Activated CD8-positive, alpha-beta memory T cell treated with anti-CD3 and anti-CD28 coated beads, Interleukin-2, amount 50 U/mL, for 1 hour (primary cell): ENCODE data around the gene DBET.
"Not testable (repeated sequence)": the region's sequence is repeated elsewhere in the genome, so short reads cannot be mapped to it uniquely, and the experiment has no call there.

Experiments used
- DNase-seq: peaks from one replicate; pipeline ENCODE4 v3.0.0-alpha.2; 2020; ENCODE audit errors: extremely low read depth

Gene DBET

DNA sequence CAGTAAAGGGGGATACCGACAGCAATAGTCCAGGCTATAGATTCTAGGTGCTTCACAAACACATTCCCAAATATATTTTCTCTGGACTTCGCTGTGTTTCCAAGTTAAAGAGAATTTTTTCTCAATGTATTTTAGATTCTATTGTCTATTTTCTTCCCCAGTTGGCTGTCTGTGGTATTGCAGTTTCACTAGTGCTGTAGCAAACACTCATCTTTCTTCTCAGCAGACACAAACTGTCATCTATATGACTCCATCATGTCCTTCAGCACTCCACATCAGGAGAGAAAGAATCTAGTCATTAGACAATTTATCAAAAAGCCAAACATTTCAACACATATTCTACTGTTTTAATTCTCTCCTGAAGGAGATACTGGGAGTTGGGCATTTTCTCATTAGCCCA is at the start of gene DBET:
Gene DBET (plus strand): TSS at position 161 of the 400 bp plus-strand sequence.
- DNase-seq: not testable (repeated sequence)

DNA sequence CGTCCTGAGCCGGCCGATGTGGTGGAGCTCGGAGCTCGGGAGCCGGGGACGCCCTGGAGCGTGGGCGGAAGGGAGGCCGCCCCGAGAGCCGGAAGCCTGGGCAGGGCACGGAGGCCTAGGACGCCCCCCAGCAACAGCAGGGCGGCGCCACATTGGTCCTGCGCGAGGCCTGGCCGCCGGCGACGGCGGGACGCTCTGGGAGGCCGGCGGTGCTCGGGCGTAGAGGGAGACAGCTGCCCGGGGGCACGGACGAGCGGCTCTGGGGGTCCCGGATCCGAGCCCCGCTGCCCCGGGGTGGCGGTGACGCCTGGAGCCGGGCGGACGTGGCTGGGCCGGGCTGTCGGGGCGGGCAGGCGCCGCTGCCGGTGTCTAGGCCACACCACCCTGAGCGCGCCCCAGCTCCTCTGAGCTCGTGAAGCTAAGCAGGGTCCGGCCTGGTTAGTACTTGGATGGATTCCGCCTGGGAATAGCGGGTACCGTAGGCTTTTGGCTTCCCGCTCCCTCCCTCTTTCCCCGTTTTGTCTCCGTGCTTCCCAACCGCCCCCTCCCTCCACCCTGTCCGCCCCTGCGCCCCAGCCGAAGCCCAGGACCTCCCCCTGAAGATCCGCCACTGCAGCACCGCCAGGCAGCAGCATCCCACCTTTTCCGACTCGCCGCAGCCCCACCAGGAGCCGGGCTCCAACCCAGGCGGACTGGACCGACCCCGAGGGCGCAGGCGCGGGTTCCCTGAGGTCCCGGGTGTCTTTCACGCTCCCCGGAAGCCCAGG is 49.3 kb upstream of the DBET start:
- no peak for DNase-seq

DNA sequence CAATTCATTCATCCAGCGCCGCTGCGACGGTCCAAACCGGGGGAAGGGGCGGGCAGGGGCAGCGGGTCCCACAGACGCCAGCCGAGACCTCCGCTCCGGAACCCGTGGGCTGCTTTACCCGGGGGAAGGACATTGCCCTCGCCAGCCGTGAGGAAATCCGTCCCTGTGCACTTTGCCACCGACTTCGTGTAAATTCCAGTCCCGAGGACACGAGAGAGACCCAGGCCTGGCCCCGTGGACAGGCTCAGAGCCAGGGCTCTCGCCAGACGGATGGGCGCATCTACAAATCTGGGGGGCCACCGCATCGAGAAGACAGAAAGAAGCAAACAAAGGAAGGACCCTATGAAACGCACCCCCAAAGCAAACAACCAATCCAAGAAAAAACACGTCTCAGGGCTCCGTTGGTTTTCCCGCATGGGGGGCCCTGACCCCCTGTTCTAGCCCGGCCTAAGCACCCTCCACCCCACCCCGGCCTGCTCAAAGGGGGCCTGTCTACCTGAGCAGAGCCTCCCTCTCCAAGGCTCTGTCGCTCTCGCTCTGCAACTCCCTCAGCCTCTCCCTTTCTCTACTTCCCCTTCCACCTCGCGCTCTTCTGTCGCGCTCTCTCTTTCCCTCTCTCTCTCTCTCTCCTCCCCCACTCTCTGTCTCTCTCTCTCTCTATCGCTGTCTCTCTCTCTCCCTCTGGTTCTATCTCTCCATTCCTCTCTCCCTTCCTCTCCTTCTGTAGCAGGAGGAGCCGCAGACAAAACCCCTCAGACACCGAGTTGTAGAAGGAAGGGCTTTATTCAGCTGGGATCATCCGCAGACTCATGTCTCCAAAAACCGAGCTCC is 48.5 kb upstream of the DBET start:
- no peak for DNase-seq

DNA sequence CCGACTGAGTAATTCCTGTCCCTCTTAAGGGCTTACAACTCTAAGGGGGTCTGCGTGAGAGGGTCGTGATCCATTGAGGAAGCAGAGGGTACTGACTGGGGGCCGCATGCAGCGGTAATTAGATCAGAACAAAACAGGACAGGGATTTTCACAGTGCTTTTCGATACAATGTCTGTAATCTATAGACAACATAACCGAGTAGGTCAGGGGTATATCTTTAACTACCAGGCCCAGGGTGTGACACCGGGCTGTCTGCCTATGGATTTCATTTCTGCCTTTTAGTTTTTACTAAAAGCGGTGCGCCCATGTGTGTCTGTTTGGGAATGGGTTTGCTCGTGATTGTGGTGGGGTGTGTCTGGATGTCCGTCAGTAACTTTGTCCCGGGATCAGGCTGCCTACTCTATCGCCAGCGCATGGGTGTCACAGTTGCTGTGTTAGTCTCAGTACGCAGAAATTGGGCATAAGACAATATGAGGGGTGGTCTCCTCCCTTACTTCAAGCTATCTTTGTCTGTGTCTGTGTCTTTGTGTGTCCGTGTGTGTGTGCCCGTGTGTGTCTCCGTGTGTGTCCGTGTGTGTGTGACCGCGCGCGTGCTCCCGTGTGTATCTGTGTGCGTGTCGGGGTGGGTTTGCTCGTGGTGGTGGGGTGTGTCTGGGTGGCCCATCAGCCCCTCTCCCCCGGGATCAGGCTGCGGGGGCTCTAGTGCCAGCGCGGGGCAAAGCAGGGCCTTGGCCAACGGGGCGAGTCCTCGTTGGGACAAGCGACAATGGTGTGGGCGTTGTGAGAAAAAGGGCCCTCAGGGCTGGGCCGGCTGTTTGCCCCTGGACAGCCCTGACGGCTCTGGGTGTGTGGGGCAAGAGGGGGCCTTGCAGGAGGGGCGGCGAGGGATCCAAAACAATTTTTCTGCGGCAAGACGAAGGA is 47.7 kb upstream of the DBET start:
- no peak for DNase-seq

DNA sequence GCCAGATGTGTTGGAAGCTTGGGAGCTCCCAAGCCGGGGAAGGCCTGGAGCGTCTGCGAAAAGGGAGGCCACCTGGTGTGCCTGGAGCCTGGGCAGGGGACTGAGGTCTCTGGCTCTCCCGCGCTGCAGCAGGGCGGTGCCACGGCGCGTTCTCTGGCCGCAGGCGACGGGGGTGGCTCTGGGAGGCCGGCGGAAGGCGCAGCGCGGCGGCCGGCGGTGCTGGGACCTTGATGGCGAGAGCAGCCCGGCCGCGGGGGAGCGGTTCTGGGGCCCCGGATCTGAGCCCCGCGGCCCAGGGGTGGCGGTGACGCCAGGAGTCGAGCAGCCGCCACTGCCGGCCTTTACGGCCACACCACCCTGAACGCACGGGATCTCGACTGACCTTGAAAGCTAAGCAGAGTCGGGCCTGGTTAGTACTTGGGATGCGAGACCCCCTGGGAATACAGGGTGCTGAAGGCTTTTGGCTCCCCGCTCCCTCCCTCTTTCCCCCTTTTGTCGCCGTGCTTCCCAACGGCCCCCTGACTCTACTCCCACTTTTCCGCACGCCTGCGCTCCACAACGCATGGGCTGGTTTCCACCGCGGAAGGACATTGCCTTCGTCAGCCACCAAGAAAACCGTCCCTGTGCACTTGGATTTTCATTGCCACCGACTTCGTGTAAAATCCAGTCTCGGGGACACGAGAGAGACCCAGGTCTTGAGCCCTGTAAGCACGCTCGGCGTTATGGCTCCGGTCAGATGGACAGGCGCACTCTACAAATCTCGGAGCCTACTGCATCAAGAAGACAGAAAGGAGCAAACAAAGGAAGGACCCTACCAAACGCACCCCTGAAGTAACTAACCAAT is 46.7 kb upstream of the DBET start:
- DNase-seq: no peak

DNA sequence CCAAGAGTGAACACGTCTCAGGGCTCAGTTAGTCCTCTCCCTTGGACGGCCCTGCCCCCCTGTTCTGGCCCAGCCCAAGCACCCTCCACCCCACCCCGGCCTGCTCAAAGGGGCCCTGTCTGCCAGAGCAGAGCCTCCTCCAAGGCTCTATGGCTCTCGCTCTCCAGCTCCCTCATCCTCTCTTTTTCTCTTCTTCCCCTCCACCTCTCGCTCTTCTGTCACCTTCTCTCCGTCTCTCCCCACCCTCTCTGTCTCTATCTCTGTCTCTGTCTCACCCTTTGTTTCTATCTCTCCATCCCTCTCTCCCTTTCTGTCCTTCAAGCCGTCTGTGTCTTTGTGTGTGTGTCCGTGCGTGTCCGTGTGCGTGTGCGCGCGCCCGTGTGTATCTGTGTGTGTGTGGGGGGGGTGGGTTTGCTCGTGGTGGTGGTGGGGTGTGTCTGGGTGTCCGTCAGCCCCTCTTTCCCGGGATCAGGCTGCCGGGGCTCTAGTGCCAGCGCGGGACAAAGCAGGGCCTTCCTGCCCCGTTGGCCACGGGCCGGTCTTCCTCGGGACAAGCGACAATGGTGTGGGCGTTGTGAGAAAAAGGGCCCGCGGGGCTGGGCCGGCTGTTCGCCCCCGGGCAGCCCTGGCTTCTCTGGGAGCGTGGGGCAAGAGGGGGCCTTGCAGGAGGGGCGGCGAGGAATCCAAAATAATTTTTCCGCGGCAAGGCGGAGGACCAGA is 45.9 kb upstream of the DBET start:
- DNase-seq: no peak

DNA sequence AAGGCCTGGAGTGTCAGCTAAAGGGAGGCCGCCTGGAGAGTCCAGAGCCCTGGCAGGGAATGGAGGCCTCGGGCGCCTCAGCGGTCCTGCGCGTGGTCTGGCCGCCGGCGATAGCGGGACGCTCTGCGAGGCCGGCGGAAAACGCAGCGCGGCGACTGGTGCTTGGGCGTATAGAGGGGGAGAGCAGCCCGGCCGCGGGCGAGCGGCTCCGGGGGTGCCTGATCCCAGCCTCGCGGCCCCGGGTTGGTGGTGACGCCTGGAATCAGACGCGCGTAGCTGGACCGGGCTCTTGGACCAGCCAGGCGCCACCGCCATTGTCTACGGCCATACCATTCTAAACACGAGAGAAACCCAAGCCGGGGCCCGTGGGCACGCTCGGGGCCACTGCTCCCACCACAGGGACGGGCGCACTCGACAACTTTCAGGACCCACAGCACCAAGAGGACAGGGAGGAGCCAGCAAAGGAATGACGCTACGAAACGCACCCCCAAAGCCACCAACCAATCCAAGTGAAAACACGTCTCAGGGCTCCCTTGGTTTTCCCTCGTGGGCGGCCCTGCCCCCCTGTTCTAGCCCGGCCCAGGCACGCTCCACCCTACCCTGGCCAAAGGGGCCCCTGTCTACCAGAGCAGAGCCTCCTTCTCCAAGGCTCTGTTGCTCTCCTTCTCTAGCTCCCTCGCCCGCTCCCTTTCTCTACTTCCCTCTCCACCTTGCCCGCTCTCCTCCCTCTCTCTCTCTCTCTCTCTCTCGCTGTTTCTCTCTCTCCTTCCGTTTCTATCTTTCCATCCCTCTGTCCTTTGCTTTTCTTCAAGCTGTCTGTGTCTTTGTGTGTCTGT is 45.1 kb upstream of the DBET start:
- no peak for DNase-seq

DNA sequence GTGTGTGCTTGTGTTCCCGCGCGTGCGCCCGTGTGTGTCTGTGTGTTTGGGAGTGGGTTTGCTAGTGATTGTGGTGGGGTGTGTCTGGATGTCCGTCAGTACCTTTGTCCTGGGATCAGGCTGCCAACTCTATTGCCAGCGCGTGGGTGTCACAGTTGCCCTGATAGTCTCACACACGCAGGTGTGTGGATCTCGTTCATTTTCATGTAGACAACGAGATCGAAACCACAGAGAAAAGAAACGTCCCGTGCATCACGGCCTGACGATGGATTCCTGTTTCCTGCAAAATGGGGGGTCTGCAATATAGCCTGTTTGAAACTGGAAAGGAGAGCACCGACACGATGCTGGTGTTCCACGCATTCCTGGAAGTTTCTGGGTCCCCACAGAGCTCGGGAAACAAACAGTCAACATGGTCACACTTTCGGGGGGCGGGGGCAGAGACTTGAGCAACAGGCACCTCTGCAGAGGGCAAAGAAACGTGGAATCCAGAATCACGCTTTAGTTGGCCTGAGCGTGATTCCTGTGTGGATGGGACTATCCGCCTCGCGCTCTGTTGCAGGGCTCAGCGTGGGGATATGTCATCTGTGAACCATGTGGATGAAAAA is 44.3 kb upstream of the DBET start:
- not testable (repeated sequence) for DNase-seq

DNA sequence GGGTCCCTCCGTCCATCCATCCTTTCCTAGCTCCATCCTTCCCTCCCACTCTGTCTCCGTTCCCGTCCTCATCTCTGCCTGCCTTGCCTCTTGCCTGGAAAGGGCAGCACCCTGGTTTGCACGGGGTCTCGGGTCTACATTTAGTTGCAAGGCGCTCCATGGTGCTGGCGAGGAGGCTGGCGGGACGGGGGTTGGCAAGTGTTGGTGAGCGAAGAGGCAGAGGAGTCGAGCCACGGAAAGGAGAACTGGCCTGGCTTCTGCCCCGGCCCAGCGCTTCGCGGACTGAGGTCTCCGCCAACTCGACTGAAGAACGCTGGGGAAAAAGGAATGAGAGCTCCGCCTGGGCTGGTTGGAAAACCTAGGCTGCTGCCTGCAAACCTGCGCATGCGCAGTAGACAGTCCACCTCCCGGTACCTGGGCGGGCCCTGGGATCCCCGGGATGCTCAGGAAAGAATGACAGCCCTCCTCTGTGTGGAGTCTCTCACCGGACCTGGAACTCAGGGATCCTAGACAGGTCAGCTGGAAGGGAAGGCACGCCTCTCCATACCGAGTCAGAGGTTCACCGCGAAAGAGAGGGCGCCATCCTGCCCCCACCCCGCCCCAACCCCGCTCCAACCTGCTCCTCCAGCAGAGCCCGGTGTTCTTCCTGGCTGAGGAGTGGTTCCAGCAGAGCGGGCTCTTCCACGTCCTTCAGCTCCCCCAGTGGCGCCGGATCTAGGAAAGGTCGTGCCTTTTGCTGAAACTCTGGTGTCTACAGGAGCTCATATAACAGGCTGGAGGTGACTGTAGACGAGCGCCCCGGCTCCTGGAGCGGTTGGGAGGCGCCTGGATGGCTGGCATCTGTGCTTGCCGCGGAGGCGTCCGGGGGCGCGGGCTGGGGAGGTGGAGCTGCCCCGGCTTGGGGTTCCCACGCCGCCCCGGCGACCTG is 43.2 kb upstream of the DBET start:
- no peak for DNase-seq

DNA sequence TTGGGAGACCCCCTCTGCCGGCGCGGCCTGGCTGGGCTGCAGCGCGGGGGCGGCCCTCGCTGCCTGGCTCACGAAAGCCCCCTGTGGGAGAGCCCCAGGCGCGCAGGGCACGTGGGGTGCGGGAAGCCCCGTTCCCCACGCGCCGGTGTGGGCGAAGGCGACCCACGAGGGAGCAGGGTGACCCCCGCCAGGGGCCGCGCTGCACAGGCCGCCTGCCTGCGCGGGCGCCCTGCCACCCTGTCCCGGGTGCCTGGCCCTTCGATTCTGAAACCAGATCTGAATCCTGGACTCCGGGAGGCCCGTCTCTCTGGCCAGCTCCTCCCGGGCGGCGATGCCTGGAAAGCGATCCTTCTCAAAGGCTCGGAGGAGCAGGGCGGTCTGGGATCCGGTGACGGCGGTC is 42.3 kb upstream of the DBET start:
- DNase-seq: not testable (repeated sequence)

DNA sequence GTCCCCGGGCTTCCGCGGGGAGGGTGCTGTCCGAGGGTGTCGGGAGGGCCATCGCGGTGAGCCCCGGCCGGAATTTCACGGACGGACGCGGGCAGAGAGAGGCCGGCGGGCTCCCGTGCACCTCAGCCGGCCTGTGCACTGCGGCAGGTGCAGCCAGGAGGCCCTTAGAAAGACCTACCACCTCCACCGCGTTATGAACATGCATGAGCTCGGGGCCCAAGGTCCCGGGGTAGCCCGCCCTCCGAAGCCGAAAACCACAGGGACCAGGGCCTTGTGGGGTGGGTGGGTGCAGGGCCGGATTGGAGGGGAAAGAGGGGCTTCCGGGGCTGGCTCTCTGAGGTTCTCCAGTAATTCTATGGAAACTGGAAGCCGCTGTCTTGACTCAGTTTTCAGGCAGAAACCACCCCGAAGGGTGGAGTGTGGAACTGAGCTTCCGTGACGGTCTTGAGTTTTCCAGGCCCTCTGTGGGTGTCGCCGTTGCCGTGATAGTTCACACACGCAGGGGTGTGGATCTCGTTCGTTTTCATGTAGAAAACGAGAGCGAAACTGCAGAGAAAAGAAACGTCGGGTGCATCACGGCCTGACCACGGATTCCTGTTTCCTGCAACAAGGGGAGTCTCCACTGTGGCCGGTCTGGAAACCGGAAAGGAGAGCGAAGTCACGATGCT is 41.6 kb upstream of the DBET start:
- not testable (repeated sequence) for DNase-seq

DNA sequence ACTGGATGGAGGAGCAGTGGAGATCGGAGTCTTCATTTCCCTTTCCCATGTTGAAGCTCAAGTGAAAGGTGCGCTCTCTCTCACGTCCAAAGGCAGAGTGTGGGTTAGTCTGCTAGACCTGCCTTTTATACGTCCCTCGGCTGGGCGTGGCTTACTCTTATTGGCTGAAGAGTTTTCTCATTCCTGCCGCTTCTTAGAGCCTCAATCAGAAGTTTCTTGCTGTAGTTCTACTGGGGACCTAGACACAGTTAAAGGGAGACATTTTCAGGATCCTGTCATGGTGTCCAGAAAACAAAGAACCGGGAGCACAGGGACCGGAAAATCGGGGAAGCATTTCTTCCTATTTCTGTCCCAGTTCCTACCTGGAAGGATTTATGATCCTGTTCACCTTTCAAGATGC is 37.1 kb upstream of the DBET start, which contains the start of gene FRG2:
Gene FRG2 (minus strand): TSS at position 101 of the 400 bp plus-strand sequence. CDS start 52 bp downstream, at position 49.
- DNase-seq: not testable (repeated sequence)

DNA sequence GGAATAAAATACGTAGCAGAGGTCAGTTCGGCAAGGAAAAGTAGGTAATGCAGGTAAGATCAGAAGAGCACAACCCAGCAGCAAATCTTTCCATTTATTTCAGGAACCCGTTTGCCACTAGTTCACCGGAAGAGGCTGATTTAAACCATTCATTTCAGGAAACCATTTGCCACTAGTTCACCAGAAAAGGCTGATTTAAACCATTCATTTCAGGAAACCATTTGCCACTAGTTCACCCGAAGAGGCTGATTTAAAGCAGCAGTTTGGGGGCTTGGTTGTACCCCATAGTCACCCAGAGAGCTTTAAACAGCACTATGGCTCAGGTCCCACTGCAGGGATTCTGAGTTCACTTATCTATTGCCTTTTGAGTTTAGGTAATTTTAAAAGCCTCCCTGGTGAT is 33.0 kb upstream of the DBET start:
- not testable (repeated sequence) for DNase-seq

DNA sequence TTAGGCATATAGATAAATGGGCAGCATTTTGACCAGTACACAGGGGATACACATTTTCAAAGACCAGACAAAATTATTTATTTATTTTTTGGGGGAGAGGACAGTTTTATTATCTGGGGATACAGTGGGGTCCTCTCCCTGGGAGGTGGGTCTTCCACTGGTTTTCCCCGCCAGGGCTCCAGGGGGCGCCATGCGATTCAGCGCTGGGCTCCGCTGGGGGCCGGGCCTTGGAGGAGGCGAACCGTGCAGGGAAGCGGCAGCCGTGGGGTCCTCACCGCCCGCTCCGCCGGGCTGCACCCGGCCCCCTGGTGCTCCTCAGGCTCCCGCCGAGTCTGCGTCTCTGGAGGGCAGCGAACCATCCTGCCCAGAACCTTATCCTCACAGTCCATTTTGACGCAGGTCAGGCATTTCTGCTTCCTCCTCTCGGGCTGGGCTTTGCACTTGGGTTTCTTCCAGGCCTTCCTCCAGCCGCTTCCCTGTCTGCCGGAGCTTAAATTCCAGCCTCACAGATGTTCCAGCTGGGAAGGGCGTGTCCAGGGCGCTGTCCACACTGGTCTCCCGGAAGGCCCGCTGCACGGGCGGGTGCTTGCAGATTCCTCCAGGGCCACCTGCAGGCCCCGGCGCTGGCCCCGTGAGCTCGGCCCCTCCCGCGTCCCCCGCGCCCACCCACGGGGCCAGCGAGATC is 26.5 kb upstream of the DBET start:
- DNase-seq: not testable (repeated sequence)

DNA sequence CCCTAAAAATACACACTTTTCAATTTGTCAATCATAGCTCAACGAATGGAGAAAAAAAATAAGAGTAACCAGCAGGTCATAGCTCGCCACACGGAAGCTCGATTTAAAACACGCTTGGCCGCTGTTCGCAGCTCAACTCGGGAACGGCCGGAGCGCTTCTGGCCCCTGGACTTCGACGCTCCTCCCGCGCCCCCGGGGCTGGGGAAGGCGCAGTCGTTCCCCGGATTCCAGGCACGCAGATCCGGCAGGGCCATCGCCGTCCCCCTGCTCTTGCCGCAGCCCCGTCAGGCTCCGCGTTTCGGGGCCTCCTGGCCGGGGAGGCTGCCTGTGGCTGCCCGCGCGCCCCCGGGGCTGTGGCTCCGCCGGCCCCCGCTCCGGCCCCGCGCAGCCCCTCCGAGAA is 23.4 kb upstream of the DBET start:
- not testable (repeated sequence) for DNase-seq

DNA sequence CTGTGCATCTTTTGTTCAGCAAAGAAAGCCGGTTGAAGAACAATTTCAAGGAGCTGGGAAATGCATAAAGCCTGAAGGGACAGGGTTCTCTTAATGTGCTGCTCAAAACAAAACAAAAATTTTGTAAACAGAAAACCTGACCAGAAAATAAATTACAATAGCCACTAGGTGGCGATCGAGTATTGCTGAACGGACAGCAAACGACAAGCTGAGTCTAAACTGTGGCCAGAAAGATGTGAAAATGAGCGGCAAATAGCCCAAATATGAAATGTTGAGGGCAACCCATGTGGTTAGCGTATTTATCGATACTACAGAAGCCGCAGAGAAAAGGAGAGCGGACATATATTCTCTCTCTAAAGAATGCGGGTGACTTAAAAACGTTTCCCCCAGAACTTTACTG is 16.7 kb upstream of the DBET start:
- not testable (repeated sequence) for DNase-seq
